WTC11 (cell line): ENCODE results near the gene CYLD. TPM values are rescaled to one million over a fixed set of nuclear protein-coding genes. Genes with fewer than 3 reads are reported as not detected.
A peak's percentile ranks its signal among the peaks of the same experiment; 100 is the strongest.

Experiments
- ATAC-seq: fragments of 200-7000 bp; cut with Tn5 transposase; 2 replicates; pipeline ENCODE4 v1.10.0; 2021; ENCODE audit warnings: mild to moderate bottlenecking, moderate library complexity
- CTCF ChIA-PET: fragments of 300-600 bp; sonication (Branson Sonifier 250); formaldehyde crosslinking; loops from one replicate; lab custom pipeline; 2021; ENCODE audit warnings: antibody characterized with exemption; lab: Charles Lee
- POLR2A ChIA-PET: fragments of 350-600 bp; sonication (Branson Sonifier 250); formaldehyde crosslinking; loops from one replicate; lab custom pipeline; 2021; ENCODE audit warnings: antibody characterized with exemption; lab: Charles Lee
- DNase-seq: peaks from one replicate; pipeline ENCODE4 v3.0.0; 2021; ENCODE audit warnings: low spot score
- H3K27ac Mint-ChIP-seq: 2 replicates; pipeline ENCODE4 v1.8.0; 2021; ENCODE audit warnings: mixed read lengths
- H3K27me3 Mint-ChIP-seq: 2 replicates; pipeline ENCODE4 v1.8.0; 2021; ENCODE audit warnings: low read depth, mild to moderate bottlenecking, moderate library complexity, mixed read lengths
- H3K36me3 Mint-ChIP-seq: 2 replicates; pipeline ENCODE4 v1.8.0; 2021; ENCODE audit warnings: mixed read lengths
- H3K4me1 Mint-ChIP-seq: 2 replicates; pipeline ENCODE4 v1.8.0; 2022; ENCODE audit warnings: mixed read lengths
- H3K4me3 Mint-ChIP-seq: 2 replicates; pipeline ENCODE4 v1.8.0; 2021; ENCODE audit warnings: mild to moderate bottlenecking, moderate library complexity, mixed read lengths
- H3K9me3 Mint-ChIP-seq: 2 replicates; pipeline ENCODE4 v1.8.0; 2021; ENCODE audit warnings: mixed read lengths
- AR ChIP-seq: fragments of 250-450 bp; sonication (Bioruptor Pico); IDR thresholded peaks from 2 replicates; pipeline ENCODE4 v1.9.0; 2021; ENCODE audit warnings: mild to moderate bottlenecking
- ATF6 ChIP-seq: sonication (generic); formaldehyde crosslinking; IDR thresholded peaks from 2 replicates; pipeline ENCODE4 v1.8.1; 2023; ENCODE audit warnings: mild to moderate bottlenecking, missing genetic modification reagents
- E2F4 ChIP-seq: sonication (generic); formaldehyde crosslinking; IDR thresholded peaks from 2 replicates; pipeline ENCODE4 v1.8.1; 2022; ENCODE audit warnings: low read depth, mild to moderate bottlenecking, moderate library complexity, missing genetic modification reagents, borderline replicate concordance
- FOXJ3 ChIP-seq: sonication (generic); formaldehyde crosslinking; IDR thresholded peaks from 2 replicates; pipeline ENCODE4 v1.9.0; 2021; ENCODE audit warnings: missing genetic modification reagents, mild to moderate bottlenecking, borderline replicate concordance
- FOXK1 ChIP-seq: sonication (generic); formaldehyde crosslinking; IDR thresholded peaks from 2 replicates; pipeline ENCODE4 v1.8.0; 2022; ENCODE audit warnings: mild to moderate bottlenecking, moderate library complexity, missing genetic modification reagents
- FOXP1 ChIP-seq: sonication (generic); formaldehyde crosslinking; IDR thresholded peaks from 2 replicates; pipeline ENCODE4 v1.8.0; 2022; ENCODE audit warnings: missing genetic modification reagents, mild to moderate bottlenecking, moderate library complexity, borderline replicate concordance
- GABPB1 ChIP-seq: sonication (generic); formaldehyde crosslinking; IDR thresholded peaks from 2 replicates; pipeline ENCODE4 v1.8.1; 2023; ENCODE audit warnings: mild to moderate bottlenecking, missing genetic modification reagents
- GRHL2 ChIP-seq: fragments of 250-450 bp; sonication (Bioruptor Pico); IDR thresholded peaks from 2 replicates; pipeline ENCODE4 v1.8.0; 2022; ENCODE audit warnings: mild to moderate bottlenecking, moderate library complexity; ENCODE audit not compliant: insufficient replicate concordance, severe bottlenecking
- JUN ChIP-seq: sonication (generic); formaldehyde crosslinking; IDR thresholded peaks from 2 replicates; pipeline ENCODE4 v1.8.0; 2023; ENCODE audit warnings: mild to moderate bottlenecking, missing genetic modification reagents
- PRRX2 ChIP-seq: fragments of 250-450 bp; sonication (Bioruptor Pico); IDR thresholded peaks from 2 replicates; pipeline ENCODE4 v1.8.0; 2021; ENCODE audit warnings: mild to moderate bottlenecking
- SMAD3 ChIP-seq: sonication (generic); formaldehyde crosslinking; IDR thresholded peaks from 2 replicates; pipeline ENCODE4 v1.8.0; 2022; ENCODE audit warnings: missing genetic modification reagents, mild to moderate bottlenecking, borderline replicate concordance
- SOX15 ChIP-seq: fragments of 250-450 bp; sonication (Bioruptor Pico); IDR thresholded peaks from 2 replicates; pipeline ENCODE4 v1.9.0; 2021; ENCODE audit warnings: mild to moderate bottlenecking
- SP1 ChIP-seq: sonication (generic); formaldehyde crosslinking; conservative IDR thresholded peaks from 2 replicates; pipeline ENCODE4 v1.8.1; 2022; ENCODE audit warnings: missing genetic modification reagents
- ZNF232 ChIP-seq: sonication (generic); formaldehyde crosslinking; IDR thresholded peaks from 2 replicates; pipeline ENCODE4 v1.8.0; 2022; ENCODE audit warnings: mild to moderate bottlenecking, missing genetic modification reagents
- ZNF317 ChIP-seq: sonication (generic); formaldehyde crosslinking; IDR thresholded peaks from 2 replicates; pipeline ENCODE4 v1.8.1; 2023; ENCODE audit warnings: low read depth, mild to moderate bottlenecking, moderate library complexity, missing genetic modification reagents, borderline replicate concordance
- ZNF396 ChIP-seq: fragments of 250-450 bp; sonication (Bioruptor Pico); IDR thresholded peaks from 2 replicates; pipeline ENCODE4 v1.8.0; 2021; ENCODE audit warnings: mild to moderate bottlenecking, moderate library complexity, borderline replicate concordance
- ZNF532 ChIP-seq: fragments of 250-450 bp; sonication (Bioruptor Pico); IDR thresholded peaks from 2 replicates; pipeline ENCODE4 v1.9.0; 2021; ENCODE audit warnings: mild to moderate bottlenecking, borderline replicate concordance
- total RNA-seq: library from RNA; stranded (reverse); gene quantifications from 3 replicates; pipeline ENCODE4 v1.2.3, GENCODE V29; 2021
- TF ChIP-seq, protein P1 (sequence below): sonication (generic); formaldehyde crosslinking; IDR thresholded peaks from 2 replicates; pipeline ENCODE4 v1.8.0; 2022; ENCODE audit warnings: mild to moderate bottlenecking, missing genetic modification reagents
- TF ChIP-seq, protein P2 (sequence below): sonication (generic); formaldehyde crosslinking; IDR thresholded peaks from 2 replicates; pipeline ENCODE4 v1.8.0; 2022; ENCODE audit warnings: mild to moderate bottlenecking, missing genetic modification reagents
- TF ChIP-seq, protein P3 (sequence below): fragments of 250-450 bp; sonication (Bioruptor Pico); IDR thresholded peaks from 2 replicates; pipeline ENCODE4 v2.1.2; 2022; ENCODE audit warnings: mild to moderate bottlenecking, moderate library complexity

Gene CYLD
- total RNA-seq, 1 experiment from 2014 or later = 10.8 TPM

GRCh38 chr16:50743581-50744225, 1.8 kb downstream of the CYLD start:
- Mint-ChIP-seq H3K27me3 (no peaks in the 10 kb centered on the region; the same call in 1 of the 2 replicates), H3K4me3 (peak overlapping the region; percentile 73), H3K27ac (peak overlapping the region; percentile 17; the same call in 1 of the 2 replicates), H3K9me3 (no peaks in the 10 kb centered on the region), H3K36me3 (no peaks in the 10 kb centered on the region), H3K4me1 (peaks cover 37% of the 10 kb centered on the region)
- ChIA-PET POLR2A (no interaction called here), CTCF (interaction anchor here (0.7 to 5.7 kb wide), 5 partner anchors 37 to 77 kb away, joined by 4 to 44 read pairs (median 7); no protein-coding TSS in a partner anchor)
- TF ChIP-seq SOX15 (CRISPR knock-in tag) (no peak), ZNF396 (no peak), FOXK1 (CRISPR knock-in tag) (no peak), FOXJ3 (CRISPR knock-in tag) (no peak), ZNF317 (CRISPR knock-in tag) (no peak), SMAD3 (CRISPR knock-in tag) (no peak), JUN (CRISPR knock-in tag) (no peak), ZNF232 (CRISPR knock-in tag) (no peak), ATF6 (CRISPR knock-in tag) (no peak), AR (CRISPR knock-in tag) (no peak), PRRX2 (CRISPR knock-in tag) (no peak), SP1 (CRISPR knock-in tag) (no peak), GABPB1 (no peak), FOXP1 (CRISPR knock-in tag) (no peak)
- no peak for DNase-seq
- ATAC-seq = no peak

- ChIA-PET CTCF (interaction anchor here (0.5 to 5.7 kb wide), 13 partner anchors 17 to 1073 kb away, joined by 3 to 44 read pairs (median 4); no protein-coding TSS in a partner anchor), POLR2A (no interaction called here)
- TF ChIP-seq, protein P1, sequence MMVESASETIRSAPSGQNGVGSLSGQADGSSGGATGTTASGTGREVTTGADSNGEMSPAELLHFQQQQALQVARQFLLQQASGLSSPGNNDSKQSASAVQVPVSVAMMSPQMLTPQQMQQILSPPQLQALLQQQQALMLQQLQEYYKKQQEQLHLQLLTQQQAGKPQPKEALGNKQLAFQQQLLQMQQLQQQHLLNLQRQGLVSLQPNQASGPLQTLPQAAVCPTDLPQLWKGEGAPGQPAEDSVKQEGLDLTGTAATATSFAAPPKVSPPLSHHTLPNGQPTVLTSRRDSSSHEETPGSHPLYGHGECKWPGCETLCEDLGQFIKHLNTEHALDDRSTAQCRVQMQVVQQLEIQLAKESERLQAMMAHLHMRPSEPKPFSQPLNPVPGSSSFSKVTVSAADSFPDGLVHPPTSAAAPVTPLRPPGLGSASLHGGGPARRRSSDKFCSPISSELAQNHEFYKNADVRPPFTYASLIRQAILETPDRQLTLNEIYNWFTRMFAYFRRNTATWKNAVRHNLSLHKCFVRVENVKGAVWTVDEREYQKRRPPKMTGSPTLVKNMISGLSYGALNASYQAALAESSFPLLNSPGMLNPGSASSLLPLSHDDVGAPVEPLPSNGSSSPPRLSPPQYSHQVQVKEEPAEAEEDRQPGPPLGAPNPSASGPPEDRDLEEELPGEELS (CRISPR knock-in tag) = no peak
- TF ChIP-seq, protein P2, sequence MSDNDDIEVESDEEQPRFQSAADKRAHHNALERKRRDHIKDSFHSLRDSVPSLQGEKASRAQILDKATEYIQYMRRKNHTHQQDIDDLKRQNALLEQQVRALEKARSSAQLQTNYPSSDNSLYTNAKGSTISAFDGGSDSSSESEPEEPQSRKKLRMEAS = no peak
- TF ChIP-seq E2F4 = no peak
- TF ChIP-seq, protein P3, sequence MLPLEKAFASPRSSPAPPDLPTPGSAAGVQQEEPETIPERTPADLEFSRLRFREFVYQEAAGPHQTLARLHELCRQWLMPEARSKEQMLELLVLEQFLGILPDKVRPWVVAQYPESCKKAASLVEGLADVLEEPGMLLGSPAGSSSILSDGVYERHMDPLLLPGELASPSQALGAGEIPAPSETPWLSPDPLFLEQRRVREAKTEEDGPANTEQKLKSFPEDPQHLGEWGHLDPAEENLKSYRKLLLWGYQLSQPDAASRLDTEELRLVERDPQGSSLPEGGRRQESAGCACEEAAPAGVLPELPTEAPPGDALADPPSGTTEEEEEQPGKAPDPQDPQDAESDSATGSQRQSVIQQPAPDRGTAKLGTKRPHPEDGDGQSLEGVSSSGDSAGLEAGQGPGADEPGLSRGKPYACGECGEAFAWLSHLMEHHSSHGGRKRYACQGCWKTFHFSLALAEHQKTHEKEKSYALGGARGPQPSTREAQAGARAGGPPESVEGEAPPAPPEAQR (CRISPR knock-in tag) = no peak
- no peak for TF ChIP-seq GRHL2 (CRISPR knock-in tag)
- TF ChIP-seq ZNF532 (CRISPR knock-in tag) = no peak
- H3K4me1 Mint-ChIP-seq = peaks cover 37% of the 10 kb centered on the region
- DNase-seq (no peak), ATAC-seq (no peak)
- H3K9me3 Mint-ChIP-seq = no peaks in the 10 kb centered on the region
- H3K27me3 Mint-ChIP-seq = no peaks in the 10 kb centered on the region; the same call in 1 of the 2 replicates
- H3K27ac Mint-ChIP-seq = peak overlapping the region; percentile 2; the same call in 1 of the 2 replicates
- H3K4me3 Mint-ChIP-seq = no peak overlapping the region
- H3K36me3 Mint-ChIP-seq = no peaks in the 10 kb centered on the region
Measured at GRCh38 chr16:50744881-50745280, 3.0 kb downstream of the CYLD start.
